ENCODE results near the gene RGS12.

The RGS12 gene

DNA sequence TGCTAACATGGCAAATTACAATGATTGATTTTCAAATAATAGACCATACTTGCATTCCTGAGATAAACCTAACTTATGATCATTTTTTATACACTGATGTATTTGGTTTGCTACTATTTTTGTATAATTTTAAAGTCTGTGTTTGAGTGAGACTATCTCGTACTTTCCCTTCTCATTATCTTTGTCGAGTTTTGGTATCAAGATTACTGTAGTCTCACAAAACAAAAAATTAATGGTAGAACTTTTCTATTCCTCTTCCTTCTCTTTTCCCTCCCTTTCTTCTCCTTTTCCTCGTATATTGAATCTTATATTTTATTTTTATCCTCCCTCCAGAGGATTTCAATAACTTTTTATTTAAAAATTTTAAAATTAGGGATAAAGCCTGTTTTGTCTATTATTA is 41.5 kb downstream of the RGS12 start:
- DNase-seq = no peak

DNA sequence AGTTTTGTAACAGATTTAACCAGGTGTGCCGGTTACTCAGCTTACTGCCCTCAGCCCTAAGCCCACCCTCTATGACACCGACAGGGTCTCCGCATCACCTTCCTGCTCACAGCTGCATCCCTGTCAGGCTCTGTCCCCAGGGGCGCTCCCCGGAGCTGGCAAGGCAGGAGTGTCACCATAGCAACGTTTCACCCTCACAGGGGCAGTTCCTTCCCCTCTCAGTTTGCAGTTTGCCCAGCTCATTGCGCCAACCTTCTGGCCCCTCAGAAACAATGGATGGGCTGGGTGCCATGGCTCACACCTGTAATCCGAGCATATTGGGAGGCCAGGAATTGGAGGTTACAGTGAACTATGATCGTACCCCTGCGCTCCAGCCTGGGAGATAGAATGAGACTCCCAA is 42.6 kb downstream of the RGS12 start:
- DNase-seq = no peak

DNA sequence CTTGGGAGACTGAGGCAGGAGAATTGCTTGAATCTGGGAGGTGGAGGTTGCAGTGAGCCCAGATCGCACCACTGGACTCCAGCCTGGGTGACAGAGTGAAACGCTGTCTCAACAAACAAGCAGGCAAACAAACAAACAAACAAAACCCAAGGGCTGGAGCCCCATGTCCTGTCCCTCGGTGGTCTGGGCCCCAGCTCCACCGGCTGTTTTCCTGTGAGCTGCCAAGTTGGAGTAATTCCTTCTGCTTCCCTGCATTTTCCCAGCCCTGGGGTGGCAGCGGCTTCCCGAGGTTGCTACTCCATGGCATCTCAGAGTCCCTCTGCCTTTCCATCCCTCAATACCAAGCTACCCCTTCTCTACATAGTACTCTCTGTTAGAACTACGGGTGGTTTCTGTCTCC is 43.2 kb downstream of the RGS12 start:
- DNase-seq = no peak

DNA sequence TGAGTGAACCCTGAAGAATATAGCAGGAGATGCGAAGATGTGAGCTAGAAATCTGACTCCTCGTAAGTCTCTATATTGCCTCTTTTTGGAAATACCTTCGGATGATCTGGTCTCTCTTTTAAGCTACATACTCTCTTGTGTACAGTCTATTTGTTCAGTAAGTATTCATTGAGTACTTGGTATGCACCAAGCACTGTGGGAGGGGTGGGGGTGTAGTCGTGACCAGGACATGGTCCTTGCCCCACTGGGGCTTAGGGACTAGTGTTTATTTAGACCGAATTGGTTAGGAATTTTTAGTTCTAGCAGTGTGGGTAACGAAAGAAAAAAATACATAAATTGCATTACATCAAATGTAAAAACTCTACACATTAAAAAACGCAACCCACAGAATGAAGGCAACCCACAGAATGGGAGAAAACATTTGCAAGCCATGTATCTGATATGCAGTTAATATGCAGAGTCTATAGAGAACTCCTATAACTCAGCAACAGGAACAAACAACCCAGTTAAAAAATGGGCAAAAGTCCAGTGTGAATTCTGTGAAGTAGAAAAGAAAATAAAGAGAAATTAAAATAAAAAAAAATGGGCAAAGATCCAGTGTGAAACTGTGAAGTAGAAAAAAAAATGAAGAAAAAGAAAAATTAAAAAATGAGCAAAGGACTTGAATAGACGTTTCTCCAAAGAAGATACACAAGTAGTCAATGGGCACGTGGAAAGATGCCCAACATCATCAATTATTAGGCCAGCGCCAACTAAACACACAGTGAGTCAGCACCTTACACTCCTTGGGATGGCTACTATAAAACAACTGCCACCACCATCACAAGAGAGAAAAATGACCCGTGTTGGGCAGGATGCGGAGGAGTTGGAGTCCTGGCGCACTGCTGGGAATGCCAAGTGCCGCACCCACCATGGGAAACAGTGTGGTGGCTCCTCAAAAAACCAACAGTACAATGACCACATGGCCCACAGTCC is 43.8 kb downstream of the RGS12 start:
- no peak for DNase-seq

DNA sequence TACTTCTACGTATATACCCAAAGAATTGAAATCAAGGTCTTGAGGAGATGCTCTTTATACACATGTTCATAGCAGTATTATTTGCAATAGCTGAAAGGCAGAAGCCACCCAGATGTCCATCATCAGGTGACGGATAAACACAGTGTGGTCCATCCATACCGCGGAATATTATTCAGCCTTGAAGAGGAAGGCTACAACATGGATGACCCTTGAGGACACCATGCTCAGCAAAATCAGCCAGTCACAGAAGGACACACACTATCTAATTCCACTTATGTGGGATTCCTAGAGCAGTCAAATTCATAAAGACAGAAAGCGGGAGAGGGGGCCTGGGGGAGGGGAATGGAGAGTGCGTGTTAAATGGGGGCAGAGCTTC is 44.5 kb downstream of the RGS12 start:
- no peak for DNase-seq

DNA sequence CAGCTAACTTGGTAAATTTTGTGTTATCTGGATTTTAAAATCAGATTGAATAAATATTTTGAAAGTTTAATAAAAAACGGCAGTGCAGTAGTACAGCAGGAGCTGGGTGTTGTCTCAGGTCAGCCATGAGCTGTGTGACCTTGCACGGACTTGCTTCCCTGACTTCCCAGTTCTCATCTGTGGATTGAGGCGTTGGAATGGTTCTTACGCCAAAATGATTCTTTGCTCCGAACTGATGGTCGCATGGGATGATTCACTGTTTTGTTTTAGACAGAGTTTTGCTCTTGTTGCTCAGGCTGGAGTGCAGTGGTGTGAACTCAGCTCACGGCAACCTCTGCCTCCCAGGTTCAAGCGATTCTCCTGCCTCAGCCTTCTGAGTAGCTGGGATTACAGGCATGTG is 45.0 kb downstream of the RGS12 start:
- no peak for DNase-seq

DNA sequence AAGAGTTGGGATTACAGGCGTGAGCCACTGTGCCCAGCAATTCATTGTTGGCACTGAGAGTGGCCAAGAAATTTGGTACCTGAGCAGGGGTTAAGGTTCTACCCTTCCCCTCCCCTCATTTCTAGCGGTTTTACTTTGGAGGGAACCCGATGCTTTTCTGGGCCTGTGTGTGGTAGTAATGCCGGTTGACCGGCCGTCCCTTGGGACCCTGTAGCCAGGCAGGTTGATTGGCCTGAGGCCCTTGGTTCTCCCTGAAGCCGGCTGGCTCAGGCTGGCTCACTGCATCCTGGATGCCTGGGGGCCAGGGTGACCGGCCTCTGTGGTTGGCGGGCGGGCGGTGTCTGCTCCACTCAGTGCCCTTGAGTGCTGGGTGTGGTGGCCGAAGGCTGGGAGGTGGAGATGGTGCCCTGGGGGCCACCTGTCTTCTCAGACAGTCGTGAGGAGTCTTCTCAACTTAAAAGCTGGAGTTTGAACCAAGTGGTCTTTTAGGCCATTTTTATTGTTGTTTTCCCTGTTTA is 45.6 kb downstream of the RGS12 start:
- no peak for DNase-seq

DNA sequence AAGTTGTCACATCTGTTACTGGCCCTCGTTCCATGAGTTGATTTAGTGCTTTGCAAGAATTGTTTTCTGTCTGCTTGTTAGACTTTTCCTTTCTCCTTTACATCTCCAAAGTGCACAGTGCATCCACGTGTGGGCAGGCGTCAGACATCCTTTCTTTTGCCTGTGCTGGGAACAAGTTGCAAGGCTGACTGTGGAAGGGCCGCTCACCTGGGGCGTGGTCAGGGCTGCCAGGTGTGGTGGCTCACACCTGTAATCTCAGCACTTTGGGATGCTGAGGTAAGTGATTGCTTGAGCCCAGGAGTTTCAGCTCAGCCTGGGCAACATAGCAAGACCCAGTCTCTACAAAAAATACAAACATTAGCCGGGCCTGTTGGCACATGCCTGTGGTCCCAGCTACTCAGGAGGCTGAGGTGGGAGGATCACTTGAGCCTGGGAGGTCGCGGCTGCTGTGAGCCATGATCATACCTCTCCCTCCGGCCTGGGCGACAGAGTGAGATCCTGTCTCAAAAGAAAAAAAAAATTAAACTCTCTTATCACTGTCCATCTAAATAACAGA is 46.2 kb downstream of the RGS12 start:
- DNase-seq = no peak

DNA sequence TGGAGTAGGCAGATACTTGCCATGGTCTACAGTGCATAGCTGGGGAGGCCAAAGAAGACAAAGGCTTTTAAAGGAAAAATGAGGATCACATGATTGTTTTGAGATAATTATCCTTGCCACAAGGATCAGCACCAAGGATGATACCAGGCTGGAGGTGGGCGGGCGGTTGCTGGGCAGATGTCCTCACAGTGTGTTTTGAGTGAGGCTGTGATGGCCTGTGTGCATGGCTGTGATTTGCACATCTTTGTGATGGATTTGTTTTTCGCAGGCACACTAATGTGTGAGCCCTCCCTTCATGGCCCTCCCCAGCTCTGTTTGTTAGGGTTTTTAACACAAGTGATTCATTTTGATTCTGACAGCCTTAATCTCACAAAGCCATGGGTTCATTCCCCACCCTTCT is 46.8 kb downstream of the RGS12 start:
- no peak for DNase-seq

DNA sequence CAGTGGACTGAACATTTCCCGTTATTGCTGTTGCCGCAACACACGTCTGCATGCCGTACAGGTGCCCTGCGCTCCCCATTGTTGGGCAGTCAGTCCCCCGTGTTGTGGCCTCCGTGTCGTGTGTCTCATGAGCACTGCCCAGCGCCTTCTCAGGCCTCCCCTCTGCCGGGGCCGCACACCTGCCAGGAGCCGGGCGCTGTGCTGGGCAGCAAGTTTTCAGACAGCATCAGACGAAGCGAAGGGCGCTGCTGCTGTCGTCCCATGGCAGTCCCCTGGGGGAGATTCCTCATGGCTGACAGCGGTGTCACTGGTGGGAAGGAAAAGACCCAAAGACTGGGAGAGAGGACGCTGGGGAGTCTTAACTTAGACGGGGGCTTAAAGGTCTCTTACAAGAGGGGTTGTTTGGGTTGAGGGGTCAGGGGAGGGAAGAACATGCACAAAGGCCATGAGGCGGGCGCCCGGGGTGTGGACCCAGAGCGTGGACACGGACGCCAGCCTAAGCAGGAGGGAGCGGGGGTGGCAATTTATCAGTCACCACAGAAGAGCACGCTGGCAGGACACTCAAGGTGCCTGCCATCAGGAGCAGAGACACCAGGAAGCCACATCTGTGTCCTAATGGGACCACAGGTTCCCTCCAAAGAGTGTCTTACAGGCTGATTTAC is 47.3 kb downstream of the RGS12 start:
- no peak for DNase-seq

DNA sequence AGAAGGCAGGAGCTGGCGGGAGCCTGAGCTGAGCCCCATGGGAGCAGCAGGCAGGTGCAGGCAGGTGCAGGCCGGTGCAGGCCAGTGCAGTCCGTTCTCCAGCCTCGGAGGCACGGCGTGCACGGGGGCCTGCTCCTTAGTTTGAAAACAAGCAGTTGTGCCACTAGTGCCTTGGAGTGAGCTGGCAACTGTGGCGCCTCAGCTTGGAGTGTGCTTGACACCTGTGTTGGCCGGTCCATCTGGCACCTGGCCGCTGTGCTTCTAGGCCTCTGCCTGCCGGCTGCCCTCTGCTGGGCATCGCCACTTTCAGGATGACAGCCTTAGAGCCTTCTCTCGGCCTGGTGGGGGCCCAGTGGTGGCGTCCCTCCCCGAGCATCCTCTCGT is 47.9 kb downstream of the RGS12 start:
- DNase-seq = no peak

DNA sequence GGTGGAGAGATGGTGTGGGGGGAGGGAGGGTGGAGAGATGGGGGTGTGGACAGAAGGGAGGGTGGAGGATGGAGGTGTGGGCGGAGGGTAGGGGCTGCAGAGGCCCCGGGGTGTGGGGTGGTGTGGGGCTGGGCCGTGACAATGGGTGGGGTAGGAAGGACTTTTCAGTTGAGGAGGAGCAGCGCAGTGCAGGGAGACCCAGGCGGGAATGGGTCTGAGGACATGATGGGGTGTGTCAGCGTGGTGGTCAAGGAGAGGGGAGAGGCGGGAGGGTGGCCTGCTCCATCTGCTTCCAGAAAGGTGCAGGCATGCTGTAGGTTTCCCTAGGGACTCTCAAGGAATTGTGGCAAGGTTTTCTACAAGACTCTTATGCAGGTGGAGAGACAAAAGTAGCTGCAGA is 48.9 kb downstream of the RGS12 start:
- no peak for DNase-seq

DNA sequence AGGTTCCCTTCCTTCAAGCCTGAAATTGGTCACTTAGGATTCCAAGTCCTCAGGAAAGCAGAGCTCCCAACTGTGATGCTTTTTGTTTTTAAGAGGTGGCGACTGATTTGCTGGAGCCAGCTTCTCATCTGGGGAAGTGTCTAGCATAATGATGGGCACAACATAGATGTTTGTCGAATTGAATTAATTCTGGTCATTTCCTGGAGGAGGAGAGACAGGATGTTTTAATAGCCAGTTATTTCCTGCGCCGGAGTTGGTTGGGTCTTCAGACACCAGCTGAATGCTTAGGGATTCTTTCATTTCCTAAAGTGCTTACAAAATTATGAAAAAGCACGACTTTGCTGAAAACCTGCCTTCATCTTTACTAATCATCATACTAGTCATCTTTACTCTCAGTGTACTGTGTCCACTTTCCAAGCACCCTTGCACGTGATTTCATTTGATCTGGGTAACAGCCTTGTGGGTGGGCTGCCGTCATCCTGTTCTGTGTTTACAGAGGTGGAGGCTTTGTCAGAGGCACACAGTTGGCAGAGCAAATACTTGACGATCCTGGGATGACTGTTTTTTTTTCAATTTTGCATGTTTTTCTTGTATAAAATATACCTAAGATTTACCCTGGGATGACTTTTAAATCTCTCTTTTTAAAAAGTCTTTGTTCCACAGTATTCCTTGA is 49.5 kb downstream of the RGS12 start:
- DNase-seq = no peak
